Adrenal gland (tissue), 12 donors: ENCODE data around the gene LRRC73. TPM values are rescaled to one million over a fixed set of nuclear protein-coding genes. Genes with fewer than 3 reads are reported as not detected.
A peak's percentile ranks its signal among the peaks of the same experiment; 100 is the strongest.
"Not testable (repeated sequence)": the region's sequence is repeated elsewhere in the genome, so short reads cannot be mapped to it uniquely, and the experiment has no call there.

Experiments used
- DNase-seq, 7 donors: peaks; one replicate each; pipeline ENCODE4 v3.0.0-alpha.2; 2019 to 2020
- H3K27ac ChIP-seq, 5 donors: fragments of 200-600 bp; sonication (generic) in 4 of 5; 1 replicate in 3 of 5; 2 replicates in 2 of 5; pipeline versions ENCODE4 v1.5.1 to v1.8.0; 2016 to 2020; ENCODE audit warnings: mild to moderate bottlenecking in 1 of 5
- H3K27me3 ChIP-seq: fragments of 200-600 bp; 2 replicates; pipeline ENCODE4 v1.8.0; 2021
- H3K36me3 ChIP-seq, 2 donors: fragments of 200-600 bp; replicated peaks in 1 of 2; 1 replicate in 1 of 2; 2 replicates in 1 of 2; pipeline versions ENCODE4 v1.5.1 to v1.8.0; 2018 to 2022
- H3K4me1 ChIP-seq, 2 donors: fragments of 200-600 bp; replicated peaks in 1 of 2; 1 replicate in 1 of 2; 2 replicates in 1 of 2; pipeline versions ENCODE4 v1.5.1 to v1.8.0; 2018 to 2021
- H3K4me3 ChIP-seq, 4 donors: fragments of 200-600 bp; sonication (generic) in 3 of 4; one replicate each; pipeline ENCODE4 v1.5.1; 2016 to 2018
- H3K9me3 ChIP-seq, 3 donors: fragments of 200-600 bp; sonication (generic) in 1 of 3; replicated peaks in 1 of 3; 1 replicate in 2 of 3; 2 replicates in 1 of 3; pipeline versions ENCODE4 v1.5.1 to v1.8.0; 2016 to 2021
- POLR2A ChIP-seq, 2 donors: fragments of 450-650 bp; IDR thresholded peaks; one replicate each; pipeline ENCODE4 v1.6.1; 2017; ENCODE audit warnings: antibody characterized with exemption in 2 of 2, mild to moderate bottlenecking in 2 of 2, moderate library complexity in 1 of 2
- WGBS, 4 donors: extraction: QIAGEN DNeasy Blood & Tissue Kit in 2 of 4; methylation state at CpG; one replicate each; pipeline versions ENCODE4 v1.1.5 to v1.1.7; 2013 to 2017; 5-methylcytosine and 5-hydroxymethylcytosine counted together
- intact Hi-C, 2 donors: fragments of 100-400 bp; cut with DNase I; formaldehyde crosslinking; loops; one replicate each; pipeline versions ENCODE4 v1.14.1 to v1.15.0; 2022 to 2023
- polyA plus RNA-seq, 3 donors: library from polyadenylated mRNA; stranded (reverse); fragments of 200-250 nt in 2 of 3; fragments of 350-450 nt in 1 of 3; fragmentation: Illumina TruSeq in 1 of 3; extraction: RNeasy Lipid Tissue Mini Kit (QIAGEN cat#74804) in 1 of 3; gene quantifications; one replicate each; pipeline ENCODE4 v1.2.3, GENCODE V29; 2013 to 2014
- total RNA-seq, 9 donors: library from RNA; depleted of rRNA in 4 of 9; stranded (reverse); fragments of >200 nt in 4 of 9; fragments of 120-200 nt in 1 of 9; fragmentation: NEBNext Ultra II Directional in 1 of 9; extraction: Animal tissue kit (Norgen Biotek cat#: 25700) in 1 of 9; gene quantifications; one replicate each; pipeline versions ENCODE4 v1.1.0 to v1.2.4, GENCODE V29; 2013 to 2023
- TF ChIP-seq, protein P1 (sequence below), 6 experiments: fragments of 450-650 bp in 4 of 6; fragments of 200-600 bp in 2 of 6; sonication (generic) in 1 of 6; IDR thresholded peaks; 1 replicate in 5 of 6; 2 replicates in 1 of 6; pipeline versions ENCODE4 v1.5.1 to v1.8.0; 2016 to 2021; ENCODE audit warnings: antibody characterized with exemption in 6 of 6, mild to moderate bottlenecking in 2 of 6, moderate library complexity in 1 of 6
- donor health status: healthy with polysubstance abuse.
- donor health status: Bipolar disorder and iron deficiency.
- donor health status: DM: yes; HTN: yes; CAD: no.
- donor health status: DM: no; HTN: no; CAD: no.
- donor health status: DM: no; HTN: no; CAD: no.
- donor health status: DM: yes; HTN: yes; CAD: no.

Gene LRRC73
- total and polyA plus RNA-seq, 12 donors, result 1.4 to 15.0 (median 4.1) TPM

DNA sequence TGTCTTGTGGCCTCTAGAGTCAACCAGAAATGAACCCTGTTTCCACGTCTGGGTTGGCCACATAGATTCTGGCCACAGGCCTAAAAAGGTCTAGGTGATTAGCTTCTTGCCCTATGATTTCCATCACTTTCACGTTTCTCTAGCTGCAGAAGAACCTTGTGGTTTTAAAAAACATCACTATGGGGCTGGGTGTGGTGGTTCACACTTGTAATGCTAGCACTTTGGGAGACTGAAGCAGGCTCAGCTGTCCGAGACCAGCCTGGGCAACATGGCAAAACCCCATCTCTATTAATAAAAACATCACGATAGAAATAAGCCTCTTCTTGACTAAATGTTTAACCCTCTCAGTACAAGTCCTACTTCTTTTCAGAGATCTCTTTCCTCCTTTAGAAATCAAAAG lies 34.3 kb upstream of the LRRC73 start:
- H3K36me3 ChIP-seq, result peaks cover 0 to 57% of the 10 kb centered on the region in 2 donors
- H3K27ac ChIP-seq, result no peak overlapping the region
- TF ChIP-seq POLR2A (IDR thresholded peaks at IDR 0.05), result no peak
- no peak for DNase-seq
- H3K27me3 ChIP-seq, result no peaks in the 10 kb centered on the region
- WGBS, 4 donors, result 68 to 81% (median 80%) methylated on average over 4 of the region's 4 CpGs
- H3K4me1 ChIP-seq, result no peaks in the 10 kb centered on the region
- no peak overlapping the region for H3K4me3 ChIP-seq
- intact Hi-C loops, result no loop called here
- H3K9me3 ChIP-seq, result no peaks in the 10 kb centered on the region

DNA sequence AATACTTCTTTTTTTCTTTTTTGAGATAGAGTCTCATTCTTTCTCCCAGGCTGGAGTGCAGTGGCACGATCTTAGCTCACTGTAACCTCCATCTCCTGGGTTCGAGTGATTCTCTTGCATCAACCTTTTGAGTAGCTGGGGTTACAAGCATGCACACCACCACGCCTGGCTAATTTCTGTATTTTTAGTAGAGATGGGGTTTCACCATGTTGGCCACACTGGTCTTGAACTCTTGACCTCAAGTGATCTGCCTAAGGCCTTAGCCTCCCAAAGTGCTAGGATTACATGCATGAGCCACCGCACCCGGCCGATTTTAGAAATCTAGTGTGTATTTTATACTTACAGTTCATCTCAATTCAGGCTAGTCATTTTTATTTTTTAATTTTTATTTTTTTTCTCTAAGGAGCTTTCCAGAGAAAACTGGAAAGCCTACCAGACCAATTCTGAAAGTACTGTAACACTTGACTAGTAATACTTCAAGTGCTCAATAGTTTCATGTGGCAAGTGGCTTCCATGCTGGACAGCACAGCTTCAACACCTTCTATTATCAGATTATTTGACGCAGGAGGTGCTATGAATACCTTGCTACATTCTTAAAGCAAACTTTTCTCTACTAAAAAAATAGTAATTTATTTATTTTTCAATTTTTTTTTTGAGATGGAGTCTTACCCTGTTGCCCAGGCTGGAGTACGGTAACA lies 31.8 kb upstream of the LRRC73 start:
- intact Hi-C loops, result no loop called here
- WGBS, 4 donors, result 93 to 98% (median 96%) methylated on average over 8 of the region's 8 CpGs

DNA sequence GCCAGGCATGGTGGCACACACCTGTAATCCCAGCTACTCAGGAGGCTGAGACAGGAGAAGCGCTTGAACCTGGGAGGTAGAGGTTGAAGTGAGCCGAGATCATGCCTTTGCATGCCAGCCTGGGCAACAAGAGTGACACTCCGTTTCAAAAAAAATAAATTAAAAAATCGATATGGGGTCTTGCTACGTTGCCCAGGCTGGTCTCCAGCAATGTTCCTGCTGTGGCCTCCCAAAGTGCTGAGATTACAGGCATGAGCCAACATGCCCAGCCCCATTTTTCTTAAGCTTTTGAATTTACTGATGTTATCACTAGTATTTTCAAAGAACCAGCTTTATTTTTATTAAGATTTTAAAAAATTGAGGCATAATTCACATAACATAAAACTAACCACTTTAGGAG lies 30.4 kb upstream of the LRRC73 start:
- no peak for TF ChIP-seq POLR2A (IDR thresholded peaks at IDR 0.05)
- TF ChIP-seq, protein P1, sequence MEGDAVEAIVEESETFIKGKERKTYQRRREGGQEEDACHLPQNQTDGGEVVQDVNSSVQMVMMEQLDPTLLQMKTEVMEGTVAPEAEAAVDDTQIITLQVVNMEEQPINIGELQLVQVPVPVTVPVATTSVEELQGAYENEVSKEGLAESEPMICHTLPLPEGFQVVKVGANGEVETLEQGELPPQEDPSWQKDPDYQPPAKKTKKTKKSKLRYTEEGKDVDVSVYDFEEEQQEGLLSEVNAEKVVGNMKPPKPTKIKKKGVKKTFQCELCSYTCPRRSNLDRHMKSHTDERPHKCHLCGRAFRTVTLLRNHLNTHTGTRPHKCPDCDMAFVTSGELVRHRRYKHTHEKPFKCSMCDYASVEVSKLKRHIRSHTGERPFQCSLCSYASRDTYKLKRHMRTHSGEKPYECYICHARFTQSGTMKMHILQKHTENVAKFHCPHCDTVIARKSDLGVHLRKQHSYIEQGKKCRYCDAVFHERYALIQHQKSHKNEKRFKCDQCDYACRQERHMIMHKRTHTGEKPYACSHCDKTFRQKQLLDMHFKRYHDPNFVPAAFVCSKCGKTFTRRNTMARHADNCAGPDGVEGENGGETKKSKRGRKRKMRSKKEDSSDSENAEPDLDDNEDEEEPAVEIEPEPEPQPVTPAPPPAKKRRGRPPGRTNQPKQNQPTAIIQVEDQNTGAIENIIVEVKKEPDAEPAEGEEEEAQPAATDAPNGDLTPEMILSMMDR (IDR thresholded peaks at IDR 0.05), result no peak
- no peak overlapping the region for H3K4me3 ChIP-seq
- WGBS, 4 donors, result 96 to 100% (median 98%) methylated on average over 5 of the region's 5 CpGs

More for the DNA sequence above, 31.8 kb upstream of the LRRC73 start:
- H3K4me3 ChIP-seq, result no peak overlapping the region
- no peaks in the 10 kb centered on the region for H3K4me1 ChIP-seq
- no peaks in the 10 kb centered on the region for H3K9me3 ChIP-seq
- TF ChIP-seq POLR2A (IDR thresholded peaks at IDR 0.05), result no peak
- TF ChIP-seq, protein P1 (IDR thresholded peaks at IDR 0.05), result no peak
- H3K36me3 ChIP-seq, result peaks cover 0 to 31% of the 10 kb centered on the region in 2 donors
- H3K27ac ChIP-seq, result no peak overlapping the region
- no peak for DNase-seq
- no peaks in the 10 kb centered on the region for H3K27me3 ChIP-seq

DNA sequence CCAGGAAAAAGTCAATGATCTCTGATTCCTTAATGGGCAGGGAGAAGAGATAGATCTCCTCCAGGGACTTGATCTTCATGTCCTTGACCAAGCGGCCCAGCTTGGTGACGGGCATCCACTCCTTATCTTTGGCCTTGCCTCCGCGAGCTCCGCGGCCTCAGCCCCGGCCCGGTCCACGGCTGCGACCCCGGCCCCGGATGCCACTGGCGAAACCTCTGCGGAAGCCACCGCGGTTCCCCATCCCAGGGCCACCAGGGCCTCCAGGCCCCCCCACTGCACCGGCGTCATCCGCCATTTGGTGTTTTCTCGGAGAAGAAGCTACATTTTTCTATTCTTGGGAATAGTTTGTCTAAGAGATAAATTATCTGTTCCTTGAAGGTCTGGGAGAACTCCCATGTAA lies 29.3 kb upstream of the LRRC73 start:
- DNase-seq, result peak in 3 of 7 donors; percentile 20 to 38 (median 28)
- 39 to 61% (median 51%) methylated on average over 4 to 20 of the region's 20 CpGs for WGBS, 4 donors
- H3K4me3 ChIP-seq, H3K4me1 ChIP-seq, H3K27me3 ChIP-seq, H3K27ac ChIP-seq, intact Hi-C loops, H3K36me3 ChIP-seq, H3K9me3 ChIP-seq: not testable (repeated sequence)

More for the DNA sequence above, 30.4 kb upstream of the LRRC73 start:
- no peak for DNase-seq
- Histone ChIP-seq H3K27ac (no peak overlapping the region), H3K27me3 (no peaks in the 10 kb centered on the region), H3K36me3 (peaks cover 0 to 19% of the 10 kb centered on the region in 2 donors), H3K4me1 (no peaks in the 10 kb centered on the region), H3K9me3 (no peaks in the 10 kb centered on the region)
- intact Hi-C loops, result no loop called here

DNA sequence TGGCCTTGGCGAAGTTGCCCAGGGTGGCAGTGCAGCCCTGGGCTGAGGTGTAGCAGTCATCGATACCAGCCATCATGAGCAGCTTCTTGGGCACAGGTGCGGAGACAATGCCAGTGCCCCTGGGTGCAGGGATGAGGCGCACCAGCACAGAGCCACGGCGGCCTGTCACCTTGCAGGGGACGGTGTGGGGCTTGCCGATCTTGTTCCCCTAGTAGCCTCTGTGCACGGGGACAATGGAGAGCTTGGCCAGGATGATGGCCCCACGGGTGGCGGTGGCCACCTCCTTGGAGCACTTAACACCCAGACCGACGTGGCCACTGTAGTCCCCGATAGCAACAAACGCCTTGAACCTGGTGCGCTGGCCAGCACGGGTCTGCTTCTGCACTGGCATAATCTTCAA lies 28.8 kb upstream of the LRRC73 start:
- H3K36me3 ChIP-seq, H3K27me3 ChIP-seq: not testable (repeated sequence)
- 59 to 88% (median 74%) methylated on average over 7 to 15 of the region's 17 CpGs for WGBS, 4 donors

DNA sequence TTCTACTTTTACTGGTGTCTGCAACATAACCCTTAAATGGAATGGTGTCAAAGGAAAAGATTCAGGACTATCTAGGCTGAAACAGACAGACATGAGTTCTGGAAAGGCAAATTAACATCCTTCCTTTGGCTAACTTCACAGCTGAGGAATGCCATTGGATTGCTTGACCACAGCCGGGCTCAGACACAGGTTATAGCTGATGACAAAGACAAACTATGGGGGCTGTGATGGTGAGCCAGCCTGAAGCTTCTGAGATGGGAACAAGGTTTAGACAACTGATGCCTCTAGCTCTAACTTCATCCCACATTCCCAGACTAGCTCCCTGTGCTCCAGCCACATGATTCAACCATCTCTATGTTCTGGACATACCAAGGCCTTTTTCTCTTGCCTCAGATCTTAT lies 22.1 kb upstream of the LRRC73 start:
- no peak for DNase-seq
- TF ChIP-seq, protein P1 (IDR thresholded peaks at IDR 0.05), result no peak
- TF ChIP-seq POLR2A (IDR thresholded peaks at IDR 0.05), result no peak
- no peaks in the 10 kb centered on the region for H3K4me1 ChIP-seq
- H3K4me3 ChIP-seq, result no peak overlapping the region
- peaks cover 0 to 54% of the 10 kb centered on the region in 2 donors for H3K36me3 ChIP-seq
- no peaks in the 10 kb centered on the region for H3K27me3 ChIP-seq
- H3K27ac ChIP-seq, result no peak overlapping the region
- intact Hi-C loops, result no loop called here
- WGBS, 4 donors, result 82 to 100% (median 99%) methylated on average over 1 of the region's 1 CpG
- no peaks in the 10 kb centered on the region for H3K9me3 ChIP-seq

More for the DNA sequence above, 28.8 kb upstream of the LRRC73 start:
- H3K9me3 ChIP-seq, H3K27ac ChIP-seq, H3K4me3 ChIP-seq, DNase-seq, H3K4me1 ChIP-seq, intact Hi-C loops: not testable (repeated sequence)
